ENCODE data around the gene ZBTB20. TPM values are rescaled to one million over a fixed set of nuclear protein-coding genes. Genes with fewer than 3 reads are reported as not detected.

ZBTB20 gene
- total RNA-seq, 4 donors from 2014 or later, result 148 to 242 (median 188) TPM

DNA sequence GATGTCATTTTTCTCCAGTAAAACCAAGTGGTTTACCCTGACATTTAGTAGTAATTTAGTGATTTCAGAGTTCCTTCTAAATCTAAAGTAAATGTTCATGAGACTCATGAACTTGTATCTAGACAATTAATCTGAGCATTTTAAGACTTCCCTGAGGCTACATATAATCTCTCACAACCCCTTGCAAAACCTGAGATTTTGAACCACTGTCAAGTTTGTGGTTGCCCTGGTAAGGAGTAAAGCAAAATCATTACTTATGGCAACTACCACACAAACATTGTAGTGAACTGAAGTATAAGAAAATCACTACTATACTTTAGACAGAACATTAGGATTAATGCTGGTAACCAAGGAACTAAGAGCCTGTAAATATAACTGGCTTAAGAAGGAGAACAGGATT lies 483.1 kb downstream of the ZBTB20 start:
- Histone ChIP-seq H3K9me3 (no peaks in the 10 kb centered on the region), H3K4me3 (replicated peaks in 1 of 3) (no peak overlapping the region), H3K4me1 (peaks cover 26% of the 10 kb centered on the region in 2 donors), H3K27me3 (no peaks in the 10 kb centered on the region), H3K36me3 (no peaks in the 10 kb centered on the region), H3K27ac (no peak overlapping the region)
- intact Hi-C loops (cut with DNase I), result no loop called here
- no peak for DNase-seq
- no peak for TF ChIP-seq POLR2A (IDR thresholded peaks at IDR 0.05)
- TF ChIP-seq, protein P1, sequence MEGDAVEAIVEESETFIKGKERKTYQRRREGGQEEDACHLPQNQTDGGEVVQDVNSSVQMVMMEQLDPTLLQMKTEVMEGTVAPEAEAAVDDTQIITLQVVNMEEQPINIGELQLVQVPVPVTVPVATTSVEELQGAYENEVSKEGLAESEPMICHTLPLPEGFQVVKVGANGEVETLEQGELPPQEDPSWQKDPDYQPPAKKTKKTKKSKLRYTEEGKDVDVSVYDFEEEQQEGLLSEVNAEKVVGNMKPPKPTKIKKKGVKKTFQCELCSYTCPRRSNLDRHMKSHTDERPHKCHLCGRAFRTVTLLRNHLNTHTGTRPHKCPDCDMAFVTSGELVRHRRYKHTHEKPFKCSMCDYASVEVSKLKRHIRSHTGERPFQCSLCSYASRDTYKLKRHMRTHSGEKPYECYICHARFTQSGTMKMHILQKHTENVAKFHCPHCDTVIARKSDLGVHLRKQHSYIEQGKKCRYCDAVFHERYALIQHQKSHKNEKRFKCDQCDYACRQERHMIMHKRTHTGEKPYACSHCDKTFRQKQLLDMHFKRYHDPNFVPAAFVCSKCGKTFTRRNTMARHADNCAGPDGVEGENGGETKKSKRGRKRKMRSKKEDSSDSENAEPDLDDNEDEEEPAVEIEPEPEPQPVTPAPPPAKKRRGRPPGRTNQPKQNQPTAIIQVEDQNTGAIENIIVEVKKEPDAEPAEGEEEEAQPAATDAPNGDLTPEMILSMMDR (IDR thresholded peaks at IDR 0.05), result no peak

DNA sequence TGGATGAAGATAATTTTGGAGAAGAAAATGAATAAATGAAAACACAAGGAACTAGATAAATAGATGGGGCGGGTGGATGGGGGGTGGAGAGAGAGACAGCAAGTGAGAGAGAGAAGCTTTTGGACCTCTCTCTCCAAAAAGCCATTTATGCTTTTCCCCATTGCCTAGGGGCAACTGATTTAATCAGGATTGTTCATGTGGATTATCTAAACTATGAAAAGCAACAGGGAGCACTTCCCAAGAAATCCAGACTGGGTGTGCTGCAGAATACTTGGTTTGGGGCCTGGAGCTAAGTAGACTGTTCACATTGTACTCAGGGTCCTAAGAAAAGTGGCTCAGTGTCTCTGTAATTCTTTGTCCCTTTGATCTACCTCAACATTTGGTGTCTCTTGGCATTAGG lies 486.3 kb downstream of the ZBTB20 start:
- Histone ChIP-seq H3K36me3 (no peaks in the 10 kb centered on the region), H3K9me3 (no peaks in the 10 kb centered on the region), H3K4me1 (peaks cover 9 to 24% of the 10 kb centered on the region in 2 donors), H3K27me3 (no peaks in the 10 kb centered on the region), H3K4me3 (replicated peaks in 1 of 3) (no peak overlapping the region), H3K27ac (peak overlapping the region in 2 of 3 donors; percentile 63 to 81)
- DNase-seq, result no peak
- intact Hi-C loops (cut with DNase I), result no loop called here
- 90 to 96% methylated on average over 1 of the region's 1 CpG for WGBS, 2 donors
- TF ChIP-seq, protein P1 (IDR thresholded peaks at IDR 0.05), result no peak

DNA sequence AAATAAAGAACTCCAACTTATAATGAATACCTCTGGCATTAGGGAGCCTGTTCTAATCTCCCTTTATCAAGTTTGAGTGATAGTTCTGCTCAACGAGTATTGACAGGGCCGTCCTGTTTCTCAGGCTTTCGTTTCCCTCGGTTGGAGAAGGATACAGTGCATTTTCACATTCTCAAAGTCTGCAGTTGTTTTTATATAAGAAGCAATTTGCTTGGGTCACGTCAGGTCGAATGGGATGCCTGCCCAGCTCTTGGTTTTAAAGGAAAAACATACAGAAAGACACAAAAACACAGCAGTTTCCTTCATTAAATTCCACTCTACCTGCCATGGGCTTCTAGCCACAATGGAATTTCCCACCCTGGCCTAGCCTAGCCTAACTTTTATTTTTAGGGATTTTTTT lies 487.0 kb downstream of the ZBTB20 start:
- no peaks in the 10 kb centered on the region for H3K27me3 ChIP-seq
- H3K36me3 ChIP-seq, result no peaks in the 10 kb centered on the region
- 7 to 12% methylated on average over 6 of the region's 6 CpGs for WGBS, 2 donors
- H3K4me3 ChIP-seq (replicated peaks in 1 of 3), result no peak overlapping the region
- intact Hi-C loops (cut with DNase I), result no loop called here
- TF ChIP-seq, protein P1 (IDR thresholded peaks at IDR 0.05), result no peak
- TF ChIP-seq POLR2A (IDR thresholded peaks at IDR 0.05), result no peak
- H3K4me1 ChIP-seq, result peaks cover 9 to 24% of the 10 kb centered on the region in 2 donors
- peak overlapping the region; percentile 49 to 81 (median 63) for H3K27ac ChIP-seq
- DNase-seq, result peak; percentile 37 to 39
- no peaks in the 10 kb centered on the region for H3K9me3 ChIP-seq

DNA sequence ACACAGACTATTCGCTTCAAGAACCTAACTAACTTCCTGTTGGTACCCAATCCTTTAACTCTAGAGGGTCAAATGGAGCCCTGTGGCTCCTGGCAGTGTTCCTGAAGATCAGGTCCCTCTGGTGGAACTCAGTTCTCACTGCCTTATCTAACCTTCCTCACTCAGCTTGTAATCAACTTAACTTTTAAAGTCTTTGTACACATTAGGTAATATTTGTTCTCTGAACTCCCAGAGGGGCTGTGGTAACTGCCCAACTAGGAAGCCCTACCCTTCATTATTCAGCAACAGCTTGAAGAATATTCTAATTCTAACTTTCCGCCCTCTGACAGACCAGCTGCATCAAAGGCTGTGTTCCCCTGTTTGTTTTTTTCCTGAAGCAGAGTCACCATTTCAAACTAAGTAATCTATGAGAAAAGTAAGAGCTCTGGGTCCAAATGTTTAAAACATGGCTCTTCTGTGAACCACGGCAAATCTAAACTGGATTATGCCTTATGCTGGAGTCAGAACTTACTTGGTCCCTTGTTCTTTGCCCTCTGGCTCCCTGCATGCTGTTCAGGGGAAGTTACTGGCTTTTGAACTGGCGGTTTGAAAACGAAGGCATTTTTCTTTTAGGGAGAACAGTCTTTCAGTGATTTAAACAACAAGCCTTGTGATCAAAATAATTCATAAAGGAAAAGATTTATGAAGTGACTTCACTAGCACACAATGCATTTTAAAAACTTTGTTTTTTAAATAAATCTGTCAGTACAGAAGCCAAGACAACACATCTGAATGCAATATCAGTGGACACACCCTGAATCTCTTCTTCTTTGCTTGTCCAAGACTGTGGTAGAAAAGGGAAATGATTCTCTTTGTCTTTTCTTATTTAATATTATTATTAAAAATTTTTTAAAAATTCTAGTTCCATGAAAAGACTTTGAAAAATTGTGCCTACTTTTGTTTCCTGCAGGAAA lies 487.7 kb downstream of the ZBTB20 start:
- peak overlapping the region; percentile 49 to 81 (median 63) for H3K27ac ChIP-seq
- intact Hi-C loops (cut with DNase I), result no loop called here
- TF ChIP-seq, protein P1 (IDR thresholded peaks at IDR 0.05), result no peak
- TF ChIP-seq POLR2A (IDR thresholded peaks at IDR 0.05), result no peak
- H3K4me3 ChIP-seq (replicated peaks in 1 of 3), result no peak overlapping the region
- 78% methylated on average over 5 of the region's 5 CpGs for WGBS, 2 donors
- no peaks in the 10 kb centered on the region for H3K27me3 ChIP-seq
- no peak for DNase-seq
- no peaks in the 10 kb centered on the region for H3K9me3 ChIP-seq
- no peaks in the 10 kb centered on the region for H3K36me3 ChIP-seq
- peaks cover 9 to 24% of the 10 kb centered on the region in 2 donors for H3K4me1 ChIP-seq

DNA sequence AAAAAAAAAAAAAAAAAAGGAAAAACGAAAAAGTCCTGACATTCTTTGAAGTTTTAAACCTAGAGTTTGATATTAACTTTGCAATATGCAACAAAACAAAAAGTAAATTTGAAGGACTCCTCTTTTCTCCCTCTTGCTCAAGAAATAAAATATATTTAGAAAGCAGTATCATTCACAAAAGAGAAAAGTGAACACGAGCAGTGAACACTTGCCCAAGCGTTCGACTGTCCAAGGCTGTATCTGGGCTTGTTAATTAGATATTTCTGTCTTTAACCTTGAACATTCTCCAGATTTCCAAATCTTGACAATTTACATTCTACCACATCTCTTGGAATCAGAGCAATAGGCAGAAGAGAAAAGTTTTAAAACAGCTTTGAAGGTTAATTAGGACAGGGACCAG lies 495.5 kb downstream of the ZBTB20 start:
- no peak for DNase-seq

More for the DNA sequence above, 495.5 kb downstream of the ZBTB20 start:
- H3K36me3 ChIP-seq, result no peaks in the 10 kb centered on the region
- peaks cover 11 to 19% of the 10 kb centered on the region in 2 donors for H3K4me1 ChIP-seq
- 79 to 82% methylated on average over 4 of the region's 4 CpGs for WGBS, 2 donors
- H3K27ac ChIP-seq, result peak overlapping the region in 1 of 3 donors; percentile 50
- no peaks in the 10 kb centered on the region for H3K27me3 ChIP-seq
- intact Hi-C loops (cut with DNase I), result no loop called here
- no peak overlapping the region for H3K4me3 ChIP-seq (replicated peaks in 1 of 3)
- TF ChIP-seq, protein P1 (IDR thresholded peaks at IDR 0.05), result no peak
- TF ChIP-seq POLR2A (IDR thresholded peaks at IDR 0.05), result no peak
- H3K9me3 ChIP-seq, result no peaks in the 10 kb centered on the region

Data from thyroid gland (tissue), 4 donors.